Heart left ventricle (tissue), 13 donors: ENCODE measurements around the gene PRELID2.

ENCODE experiments used
- CTCF ChIP-seq, 12 donors: fragments of 200-600 bp; sonication (generic) in 4 of 12; IDR thresholded peaks; one replicate each; pipeline versions ENCODE4 v1.5.0 to v1.8.0; 2018 to 2022; ENCODE audit warnings: antibody characterized with exemption in 12 of 12, mild to moderate bottlenecking in 5 of 12
- POLR2A ChIP-seq, 2 donors: fragments of 450-650 bp; IDR thresholded peaks; one replicate each; pipeline ENCODE4 v1.6.1; 2017; ENCODE audit warnings: antibody characterized with exemption in 2 of 2, mild to moderate bottlenecking in 2 of 2, moderate library complexity in 2 of 2
- donor health status: ischemic (EF 13 %, LVEDD 7.1; RV severe dilation, severe dysfunction).
- donor health status: DM: no; HTN: yes; CAD: no.
- donor health status: DM: no; HTN: no; CAD: no.
- donor health status: ischemic (EF 25% LVEDD 6.9; RV normal size, moderate dysfunction).
- donor health status: ischemic (EF 25% LVEDD 5.7; RV mildly dilated, moderate dysfunction).
- donor health status: ischemic (EF 35%, LVEDD 5.7; RV mildly dilated, moderate dysfunction).
- donor health status: nonischemic (EF 11% LVEDD 7.7; RV severe dilation, severe dysfunction).
- donor health status: DM: yes; HTN: yes; CAD: no.
- donor health status: PGD.
- donor health status: ischemic (EF 29% LVEDD 5.4; RV normal size, mild dysfunction).
- donor health status: nonischemic (EF 23%, LVEDD 6.1; RV moderate dilation, normal function).

GRCh38 chr5:145738227-145738626 is 96.9 kb downstream of the PRELID2 start:
- TF ChIP-seq POLR2A (IDR thresholded peaks at IDR 0.05): no peak
- TF ChIP-seq CTCF (IDR thresholded peaks at IDR 0.05): no peak
